ENCODE data around the gene C9. TPM values are rescaled to one million over a fixed set of nuclear protein-coding genes. Genes with fewer than 3 reads are reported as not detected.

C9 gene
- total RNA-seq, 4 donors from 2014 or later, result 0.38 to 1.3 TPM; not detected in 2

- no peak for TF ChIP-seq CTCF (IDR thresholded peaks at IDR 0.05; ENCODE audit: low read depth)
Observed at GRCh38 chr5:39370555-39371366, 6.5 kb upstream of the C9 start.

DNA sequence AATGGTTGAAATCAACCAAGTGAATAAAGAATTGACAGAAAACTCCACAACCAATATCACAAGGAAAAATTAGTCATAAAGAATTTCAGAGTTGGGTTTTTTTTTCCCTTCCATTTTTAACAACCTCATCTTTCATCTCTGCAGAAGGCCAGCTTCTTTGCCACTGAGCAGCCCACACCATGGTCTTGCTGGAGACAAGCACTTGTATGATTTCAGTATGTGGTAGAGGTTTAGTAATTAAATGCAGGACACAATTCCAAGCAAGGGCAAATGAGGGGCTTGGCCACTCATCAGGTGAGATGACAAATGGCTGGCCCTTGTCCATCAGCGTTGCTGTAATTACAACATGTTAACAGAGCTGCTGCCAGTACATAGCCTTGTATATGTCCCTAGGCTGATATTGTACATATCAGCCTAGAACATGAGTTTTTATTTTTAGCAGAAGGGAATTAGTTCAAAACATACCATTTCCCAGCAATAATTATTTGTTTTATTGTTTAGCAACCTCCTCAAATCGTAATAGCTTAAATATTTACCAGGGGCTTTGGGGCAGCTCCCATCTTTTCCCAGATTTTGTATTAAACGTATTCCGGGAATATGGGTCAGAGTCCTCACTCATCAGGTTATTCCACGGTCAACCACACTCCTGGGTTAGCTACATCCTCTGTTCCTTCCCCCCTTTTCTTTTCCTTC is 5.0 kb upstream of the C9 start:
- TF ChIP-seq CTCF (IDR thresholded peaks at IDR 0.05; ENCODE audit: low read depth), result no peak

DNA sequence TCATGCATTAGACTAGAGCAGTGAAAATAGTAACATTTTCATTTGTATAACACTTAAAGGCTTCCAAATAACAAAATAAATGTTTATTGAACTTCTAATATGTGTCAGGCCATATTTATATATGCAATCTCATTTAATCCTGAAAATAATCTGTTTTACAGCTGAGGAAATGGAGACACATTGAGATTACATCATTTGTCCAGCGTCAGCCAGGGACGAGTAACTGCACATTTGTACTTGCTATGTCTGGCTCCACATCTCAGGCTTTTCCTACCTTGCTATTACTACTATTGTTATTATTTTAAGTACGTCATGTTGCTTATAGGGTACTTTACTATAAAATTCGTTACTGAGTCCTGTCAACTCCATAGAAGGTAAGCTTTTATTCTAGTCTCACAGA is 3.8 kb upstream of the C9 start:
- no peak for TF ChIP-seq CTCF (IDR thresholded peaks at IDR 0.05; ENCODE audit: low read depth)

DNA sequence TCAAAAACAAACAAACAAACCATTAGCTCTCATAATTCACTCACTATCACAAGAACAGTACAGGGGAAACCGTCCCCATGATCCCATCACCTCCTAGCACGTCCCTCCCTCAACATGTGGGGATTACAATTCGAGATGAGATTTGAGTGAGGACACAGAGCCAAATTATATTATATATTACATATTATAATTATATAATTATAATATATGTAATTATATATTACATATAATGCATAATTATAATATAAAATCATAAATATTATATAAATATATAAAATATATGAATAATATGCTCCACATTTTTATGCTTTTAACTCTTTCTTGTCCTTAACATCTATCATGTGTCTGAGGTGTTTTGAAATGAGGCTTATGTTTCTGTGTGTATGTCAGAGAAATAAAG is 3.4 kb upstream of the C9 start:
- TF ChIP-seq CTCF (IDR thresholded peaks at IDR 0.05; ENCODE audit: low read depth), result no peak

DNA sequence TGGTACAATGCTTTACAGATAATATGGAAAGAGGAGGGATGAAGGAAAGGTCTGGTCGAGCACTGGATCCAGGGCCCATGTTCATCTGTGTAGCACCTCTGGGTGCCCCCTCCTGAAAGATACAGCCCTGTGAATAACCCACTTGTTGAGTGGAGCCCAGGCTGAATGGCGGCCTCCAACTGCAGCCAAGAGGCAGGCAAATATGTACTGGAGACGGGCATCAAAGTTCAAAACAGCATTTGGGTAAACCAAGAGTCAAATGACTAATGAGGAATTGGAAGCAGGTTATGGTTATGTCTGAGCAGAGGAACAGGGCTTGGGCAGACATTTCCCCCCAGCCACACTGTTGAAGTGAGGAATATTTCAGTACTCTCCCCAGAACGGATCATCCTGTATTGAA is 1.1 kb downstream of the C9 start:
- TF ChIP-seq CTCF (IDR thresholded peaks at IDR 0.05; ENCODE audit: low read depth), result no peak

DNA sequence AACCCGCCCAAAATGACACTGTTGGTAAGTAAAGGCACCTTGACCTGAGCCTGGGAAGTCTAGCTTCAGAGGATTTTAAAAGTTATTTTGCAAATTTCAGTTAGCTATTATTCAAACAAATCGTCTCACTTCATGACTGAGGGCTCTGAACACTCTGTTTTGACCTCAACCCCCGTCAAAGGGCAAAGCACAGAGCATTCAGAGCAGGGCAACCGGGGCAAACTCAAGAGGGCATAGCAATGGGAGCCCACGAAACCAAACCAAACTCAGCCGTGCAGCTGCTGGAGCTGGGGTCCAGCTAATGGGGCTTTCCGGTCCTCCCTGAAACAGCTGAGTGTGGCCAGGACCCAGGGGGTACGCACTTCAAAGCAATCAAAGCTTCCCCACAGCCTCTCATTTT is 1.6 kb downstream of the C9 start:
- no peak for TF ChIP-seq CTCF (IDR thresholded peaks at IDR 0.05; ENCODE audit: low read depth)

DNA sequence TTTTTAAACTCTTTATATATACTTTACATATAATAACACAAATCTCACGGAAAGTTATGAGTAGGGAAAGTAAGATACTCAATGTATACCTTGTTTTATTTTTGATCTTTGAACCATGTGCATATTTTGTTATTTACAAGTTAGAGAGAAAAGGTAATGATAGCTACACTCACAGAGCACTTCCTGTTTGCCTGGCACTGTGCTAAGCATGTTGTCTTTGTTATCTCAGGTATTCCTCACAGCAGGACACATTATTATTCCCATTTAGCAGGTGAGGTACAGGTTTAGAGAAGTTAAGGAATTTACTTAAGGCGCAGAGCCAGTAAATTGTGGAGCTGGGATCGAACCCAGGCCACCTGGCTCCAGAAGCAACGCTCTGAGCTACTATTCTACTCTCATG is 3.0 kb downstream of the C9 start:
- no peak for TF ChIP-seq CTCF (IDR thresholded peaks at IDR 0.05; ENCODE audit: low read depth)
